WI38 (cell line): ENCODE measurements around the gene PAX5.

Experiments used
- H3K4me3 ChIP-seq: 2 replicates; pipeline ENCODE4 v1.5.1; 2011; ENCODE audit warnings: low read depth, mild to moderate bottlenecking, control low read depth, low read length
- TF ChIP-seq, protein P1 (sequence below): IDR thresholded peaks from 2 replicates; pipeline ENCODE4 v1.5.1; 2012; ENCODE audit warnings: low read depth, mild to moderate bottlenecking, control low read depth, low read length

PAX5 gene

GRCh38 chr9:37007295-37007694, 26.8 kb downstream of the PAX5 start:
- TF ChIP-seq, protein P1, sequence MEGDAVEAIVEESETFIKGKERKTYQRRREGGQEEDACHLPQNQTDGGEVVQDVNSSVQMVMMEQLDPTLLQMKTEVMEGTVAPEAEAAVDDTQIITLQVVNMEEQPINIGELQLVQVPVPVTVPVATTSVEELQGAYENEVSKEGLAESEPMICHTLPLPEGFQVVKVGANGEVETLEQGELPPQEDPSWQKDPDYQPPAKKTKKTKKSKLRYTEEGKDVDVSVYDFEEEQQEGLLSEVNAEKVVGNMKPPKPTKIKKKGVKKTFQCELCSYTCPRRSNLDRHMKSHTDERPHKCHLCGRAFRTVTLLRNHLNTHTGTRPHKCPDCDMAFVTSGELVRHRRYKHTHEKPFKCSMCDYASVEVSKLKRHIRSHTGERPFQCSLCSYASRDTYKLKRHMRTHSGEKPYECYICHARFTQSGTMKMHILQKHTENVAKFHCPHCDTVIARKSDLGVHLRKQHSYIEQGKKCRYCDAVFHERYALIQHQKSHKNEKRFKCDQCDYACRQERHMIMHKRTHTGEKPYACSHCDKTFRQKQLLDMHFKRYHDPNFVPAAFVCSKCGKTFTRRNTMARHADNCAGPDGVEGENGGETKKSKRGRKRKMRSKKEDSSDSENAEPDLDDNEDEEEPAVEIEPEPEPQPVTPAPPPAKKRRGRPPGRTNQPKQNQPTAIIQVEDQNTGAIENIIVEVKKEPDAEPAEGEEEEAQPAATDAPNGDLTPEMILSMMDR: no peak

GRCh38 chr9:37005517-37006140, 28.4 kb downstream of the PAX5 start:
- TF ChIP-seq, protein P1: no peak

More at GRCh38 chr9:37007295-37007694, 26.8 kb downstream of the PAX5 start:
- no peak overlapping the region for H3K4me3 ChIP-seq

GRCh38 chr9:37004424-37004935, 29.6 kb downstream of the PAX5 start:
- no peak overlapping the region for H3K4me3 ChIP-seq
- TF ChIP-seq, protein P1: no peak

More at GRCh38 chr9:37005517-37006140, 28.4 kb downstream of the PAX5 start:
- no peak overlapping the region for H3K4me3 ChIP-seq

DNA sequence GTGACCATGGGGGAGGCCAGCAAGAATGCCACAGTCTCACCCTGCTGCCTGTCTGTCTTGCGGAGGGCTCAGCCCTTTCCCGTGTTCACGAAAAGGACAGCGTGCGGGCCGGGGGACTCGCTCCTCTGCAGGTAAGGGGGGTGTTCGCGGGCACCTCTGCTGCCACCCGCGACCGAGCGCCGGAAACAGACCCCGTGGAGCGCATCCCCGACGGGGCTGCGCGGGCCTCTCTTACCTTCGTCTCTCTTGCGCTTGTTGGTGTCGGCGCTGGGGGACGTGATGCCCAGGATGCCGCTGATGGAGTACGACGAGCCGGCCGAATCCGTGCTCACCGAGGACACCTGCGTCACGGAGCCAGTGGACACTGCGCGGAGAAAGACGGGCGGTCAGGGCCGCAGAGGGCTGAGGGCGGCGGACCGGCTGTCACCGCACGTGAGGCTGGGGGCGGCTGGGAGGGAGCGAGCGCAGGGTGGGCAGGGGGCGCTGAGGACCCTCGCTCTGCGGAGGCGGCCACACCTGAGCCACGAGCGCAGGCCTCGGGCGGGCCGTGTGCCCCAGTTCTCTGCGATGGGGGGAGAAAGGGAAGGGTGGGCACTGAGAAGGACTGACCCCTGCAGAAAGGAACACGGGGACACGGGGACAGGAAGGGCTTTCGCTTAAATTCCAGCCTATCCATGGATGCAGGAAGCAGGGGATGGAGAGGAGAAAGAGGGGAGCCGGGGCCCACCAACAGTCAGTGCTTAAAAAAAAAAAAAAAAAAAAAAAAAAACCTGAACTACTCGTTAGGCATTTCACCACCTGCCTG, 31.5 kb downstream of the PAX5 start:
- TF ChIP-seq, protein P1: no peak
- H3K4me3 ChIP-seq: no peak overlapping the region

DNA sequence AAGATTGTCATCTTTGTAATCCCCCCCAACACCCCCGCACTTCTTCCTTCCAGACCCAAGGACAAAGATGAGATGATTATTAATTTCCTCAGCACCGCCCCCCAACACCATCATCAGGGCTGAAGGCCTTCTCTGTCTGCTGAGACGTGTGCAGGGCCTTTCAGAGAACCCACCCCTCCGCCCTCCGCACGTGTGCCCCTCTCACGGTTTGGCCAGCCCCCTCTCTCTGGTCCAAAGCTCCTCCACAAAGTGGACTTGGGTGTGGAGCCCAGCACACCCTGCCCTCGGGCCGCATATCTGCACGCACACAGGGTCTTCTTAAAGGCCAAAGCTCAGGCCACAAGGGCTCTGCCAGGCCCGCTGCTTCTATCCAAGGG, 32.0 kb downstream of the PAX5 start:
- H3K4me3 ChIP-seq: no peak overlapping the region
- TF ChIP-seq, protein P1: no peak

DNA sequence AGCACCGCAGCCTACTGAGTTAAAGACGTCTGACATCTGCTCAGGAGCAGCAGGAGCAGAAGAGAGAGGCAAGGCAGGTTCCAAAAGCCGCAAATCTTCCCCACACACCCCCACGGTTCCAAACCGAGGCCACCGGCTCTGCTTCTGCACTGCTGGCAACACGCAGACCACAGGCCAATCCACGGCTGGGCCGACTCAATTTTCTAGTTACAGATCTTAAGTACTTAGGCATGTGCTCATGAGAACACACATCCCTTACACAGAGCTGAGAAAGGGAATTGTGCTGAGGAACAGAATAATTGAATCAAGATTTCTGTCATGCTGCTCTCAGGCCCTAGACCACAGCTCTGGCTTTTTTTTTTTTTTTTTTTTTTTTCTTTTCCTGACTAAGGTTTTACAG, 32.6 kb downstream of the PAX5 start:
- TF ChIP-seq, protein P1: no peak
- H3K4me3 ChIP-seq: no peak overlapping the region

GRCh38 chr9:36999728-37000333, 34.2 kb downstream of the PAX5 start:
- TF ChIP-seq, protein P1: no peak
- no peak overlapping the region for H3K4me3 ChIP-seq
